AG08395 (cell line): ENCODE data around the gene FOXO1.
A peak's percentile ranks its signal among the peaks of the same experiment; 100 is the strongest.
"Not testable (repeated sequence)": the region's sequence is repeated elsewhere in the genome, so short reads cannot be mapped to it uniquely, and the experiment has no call there.

Experiments used
- DNase-seq: peaks from one replicate; pipeline ENCODE4 v3.0.0; 2012; ENCODE audit warnings: mixed read lengths, low spot score

Gene FOXO1

GRCh38 chr13:40665126-40666044 is 1.1 kb downstream of the FOXO1 start:
- peak; percentile 20 for DNase-seq

GRCh38 chr13:40664350-40665125 is 1.9 kb downstream of the FOXO1 start:
- peak; percentile 25 for DNase-seq

GRCh38 chr13:40664100-40664349 is 2.4 kb downstream of the FOXO1 start:
- not testable (repeated sequence) for DNase-seq

GRCh38 chr13:40662866-40663265 is 3.6 kb downstream of the FOXO1 start:
- no peak for DNase-seq

- DNase-seq: no peak
These were observed 4.4 kb downstream of the FOXO1 start for GRCh38 chr13:40661875-40662665.

- no peak for DNase-seq
These were observed 5.7 kb downstream of the FOXO1 start for GRCh38 chr13:40660692-40661091.

- DNase-seq: no peak
These were observed 6.2 kb downstream of the FOXO1 start for GRCh38 chr13:40660141-40660664.

- no peak for DNase-seq
These were observed 8.5 kb downstream of the FOXO1 start for GRCh38 chr13:40657951-40658350.

GRCh38 chr13:40657307-40657706 is 9.1 kb downstream of the FOXO1 start:
- no peak for DNase-seq

- no peak for DNase-seq
These were observed 10.1 kb downstream of the FOXO1 start for GRCh38 chr13:40656358-40656757.

- no peak for DNase-seq
These were observed 12.7 kb downstream of the FOXO1 start for GRCh38 chr13:40653527-40654318.

GRCh38 chr13:40652588-40652940 is 13.9 kb downstream of the FOXO1 start:
- DNase-seq: no peak

GRCh38 chr13:40651866-40652587 is 14.4 kb downstream of the FOXO1 start:
- DNase-seq: no peak

- no peak for DNase-seq
These were observed 17.6 kb downstream of the FOXO1 start for GRCh38 chr13:40648841-40649240.

GRCh38 chr13:40648040-40648439 is 18.4 kb downstream of the FOXO1 start:
- no peak for DNase-seq

GRCh38 chr13:40644838-40645604 is 21.4 kb downstream of the FOXO1 start:
- DNase-seq: no peak

- DNase-seq: no peak
These were observed 25.5 kb downstream of the FOXO1 start for GRCh38 chr13:40640845-40641458.

- DNase-seq: no peak
These were observed 26.2 kb downstream of the FOXO1 start for GRCh38 chr13:40640202-40640601.

GRCh38 chr13:40639221-40639681 is 27.2 kb downstream of the FOXO1 start:
- DNase-seq: peak; percentile 36

- no peak for DNase-seq
These were observed 28.8 kb downstream of the FOXO1 start for GRCh38 chr13:40637643-40638042.
